Osteocyte (in vitro differentiated cells): Measurements from ENCODE around the gene RNF213. TPM values are rescaled to one million over a fixed set of nuclear protein-coding genes. Genes with fewer than 3 reads are reported as not detected.

Source experiments
- DNase-seq: peaks from one replicate; pipeline ENCODE4 v3.0.0; 2021; ENCODE audit warnings: mixed read lengths; ENCODE audit not compliant: unreplicated experiment; ENCODE audit errors: extremely low spot score
- H3K27ac Mint-ChIP-seq: one replicate; pipeline ENCODE4 v1.8.0; 2021; ENCODE audit warnings: mild to moderate bottlenecking, mixed read lengths; ENCODE audit not compliant: unreplicated experiment
- H3K27me3 Mint-ChIP-seq: one replicate; pipeline ENCODE4 v1.8.0; 2021; ENCODE audit warnings: mixed read lengths; ENCODE audit not compliant: unreplicated experiment
- H3K36me3 Mint-ChIP-seq: one replicate; pipeline ENCODE4 v1.8.0; 2021; ENCODE audit warnings: mixed read lengths; ENCODE audit not compliant: unreplicated experiment
- H3K4me1 Mint-ChIP-seq: one replicate; pipeline ENCODE4 v1.8.0; 2021; ENCODE audit warnings: mixed read lengths; ENCODE audit not compliant: unreplicated experiment
- H3K4me3 Mint-ChIP-seq: one replicate; pipeline ENCODE4 v1.8.0; 2021; ENCODE audit warnings: mild to moderate bottlenecking, moderate library complexity, mixed read lengths; ENCODE audit not compliant: unreplicated experiment
- H3K9me3 Mint-ChIP-seq: one replicate; pipeline ENCODE4 v1.8.0; 2021; ENCODE audit warnings: mixed read lengths; ENCODE audit not compliant: unreplicated experiment
- total RNA-seq: library from RNA; stranded (reverse); gene quantifications from 2 replicates; pipeline ENCODE4 v1.2.1, GENCODE V29; 2021
- TF ChIP-seq, protein P1 (sequence below): fragments of 200-600 bp; sonication (generic); IDR thresholded peaks from 2 replicates; pipeline ENCODE4 v1.5.0; 2021; ENCODE audit warnings: antibody characterized with exemption, mild to moderate bottlenecking, moderate library complexity

RNF213 gene
- total RNA-seq, 1 donor from 2014 or later: 106 TPM

DNA sequence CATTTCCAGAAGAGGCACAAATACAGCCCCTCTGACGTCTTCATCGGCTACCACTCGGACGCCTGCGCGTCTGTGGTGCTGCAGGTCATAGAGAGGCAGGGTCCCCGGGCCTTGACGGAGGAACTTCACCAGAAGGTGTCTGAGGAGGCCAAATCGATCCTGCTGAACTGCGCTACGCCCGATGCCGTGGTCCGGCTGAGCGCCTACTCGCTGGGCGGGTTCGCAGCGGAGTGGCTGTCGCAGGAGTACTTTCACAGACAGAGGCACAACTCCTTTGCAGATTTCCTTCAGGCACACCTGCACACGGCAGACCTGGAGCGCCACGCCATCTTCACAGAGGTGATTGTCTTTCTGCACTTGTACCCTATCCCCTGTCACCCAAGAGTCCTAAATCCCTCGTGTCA, 87.3 kb downstream of the RNF213 start:
- no peak for DNase-seq
- TF ChIP-seq, protein P1, sequence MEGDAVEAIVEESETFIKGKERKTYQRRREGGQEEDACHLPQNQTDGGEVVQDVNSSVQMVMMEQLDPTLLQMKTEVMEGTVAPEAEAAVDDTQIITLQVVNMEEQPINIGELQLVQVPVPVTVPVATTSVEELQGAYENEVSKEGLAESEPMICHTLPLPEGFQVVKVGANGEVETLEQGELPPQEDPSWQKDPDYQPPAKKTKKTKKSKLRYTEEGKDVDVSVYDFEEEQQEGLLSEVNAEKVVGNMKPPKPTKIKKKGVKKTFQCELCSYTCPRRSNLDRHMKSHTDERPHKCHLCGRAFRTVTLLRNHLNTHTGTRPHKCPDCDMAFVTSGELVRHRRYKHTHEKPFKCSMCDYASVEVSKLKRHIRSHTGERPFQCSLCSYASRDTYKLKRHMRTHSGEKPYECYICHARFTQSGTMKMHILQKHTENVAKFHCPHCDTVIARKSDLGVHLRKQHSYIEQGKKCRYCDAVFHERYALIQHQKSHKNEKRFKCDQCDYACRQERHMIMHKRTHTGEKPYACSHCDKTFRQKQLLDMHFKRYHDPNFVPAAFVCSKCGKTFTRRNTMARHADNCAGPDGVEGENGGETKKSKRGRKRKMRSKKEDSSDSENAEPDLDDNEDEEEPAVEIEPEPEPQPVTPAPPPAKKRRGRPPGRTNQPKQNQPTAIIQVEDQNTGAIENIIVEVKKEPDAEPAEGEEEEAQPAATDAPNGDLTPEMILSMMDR: no peak
- Mint-ChIP-seq H3K4me1 (peaks cover 6% of the 10 kb centered on the region), H3K27me3 (no peaks in the 10 kb centered on the region), H3K36me3 (peaks cover 76% of the 10 kb centered on the region), H3K4me3 (no peak overlapping the region), H3K9me3 (no peaks in the 10 kb centered on the region), H3K27ac (no peak overlapping the region)

DNA sequence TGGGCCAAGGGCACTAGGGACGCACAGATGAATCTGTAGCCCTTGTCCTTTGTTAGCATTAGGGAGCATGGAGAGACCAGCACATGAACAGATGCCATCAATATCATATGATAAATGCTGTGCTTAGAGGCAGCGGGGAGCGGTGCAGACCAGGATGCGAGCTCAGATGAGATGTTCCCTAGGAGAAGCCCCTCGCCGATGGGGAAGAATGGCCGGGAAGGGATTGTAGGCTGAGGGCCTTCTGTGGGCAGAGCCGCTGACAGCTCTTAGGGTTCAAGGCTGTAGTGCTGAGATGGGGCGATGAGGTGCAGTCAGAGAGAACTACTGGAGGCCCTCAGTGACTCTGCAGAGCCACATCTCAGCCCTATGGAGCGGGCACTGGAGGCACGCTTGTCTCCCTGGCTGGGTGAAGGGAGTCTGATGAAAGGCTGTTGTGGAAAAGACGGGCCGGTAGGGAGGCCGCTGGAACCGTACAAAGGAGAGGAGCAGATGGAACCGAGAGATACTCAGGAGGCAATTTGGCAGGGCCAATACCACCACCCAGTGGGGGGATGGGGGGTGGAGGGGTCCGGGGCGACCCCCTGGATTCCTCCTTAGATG, 88.0 kb downstream of the RNF213 start:
- Mint-ChIP-seq H3K27ac (peak overlapping the region; percentile 41), H3K27me3 (no peaks in the 10 kb centered on the region), H3K9me3 (no peaks in the 10 kb centered on the region), H3K36me3 (peaks cover 75% of the 10 kb centered on the region), H3K4me1 (peaks cover 6% of the 10 kb centered on the region), H3K4me3 (no peak overlapping the region)
- DNase-seq: no peak
- TF ChIP-seq, protein P1: no peak

DNA sequence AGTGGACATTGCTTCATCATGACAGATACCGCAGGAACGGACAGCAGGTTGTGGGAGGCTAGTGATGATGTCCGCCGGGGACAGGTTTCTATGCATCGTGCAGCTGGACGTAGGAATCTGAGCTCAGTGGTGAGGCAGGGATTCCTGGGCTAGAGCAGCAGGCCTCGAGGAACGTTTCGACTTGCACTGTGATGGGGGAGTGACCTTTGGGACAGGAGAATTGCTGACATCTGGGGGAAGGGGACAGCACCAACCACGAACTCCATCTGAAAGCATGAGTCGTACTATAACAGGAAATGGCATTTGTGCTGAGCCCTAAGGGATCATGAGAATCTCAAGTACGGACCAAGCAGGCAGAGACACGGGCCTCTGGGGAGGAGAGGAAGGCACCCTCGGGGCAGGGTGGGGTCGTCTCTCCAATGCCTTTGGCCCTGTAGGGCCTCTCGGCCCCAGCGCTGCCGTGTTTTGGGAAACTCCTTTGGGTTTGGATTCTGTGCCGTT, 88.5 kb downstream of the RNF213 start:
- H3K9me3 Mint-ChIP-seq: no peaks in the 10 kb centered on the region
- TF ChIP-seq, protein P1: no peak
- no peaks in the 10 kb centered on the region for H3K27me3 Mint-ChIP-seq
- H3K4me1 Mint-ChIP-seq: peaks cover 6% of the 10 kb centered on the region
- no peak for DNase-seq
- peaks cover 72% of the 10 kb centered on the region for H3K36me3 Mint-ChIP-seq
- no peak overlapping the region for H3K4me3 Mint-ChIP-seq
- H3K27ac Mint-ChIP-seq: peak overlapping the region; percentile 19

DNA sequence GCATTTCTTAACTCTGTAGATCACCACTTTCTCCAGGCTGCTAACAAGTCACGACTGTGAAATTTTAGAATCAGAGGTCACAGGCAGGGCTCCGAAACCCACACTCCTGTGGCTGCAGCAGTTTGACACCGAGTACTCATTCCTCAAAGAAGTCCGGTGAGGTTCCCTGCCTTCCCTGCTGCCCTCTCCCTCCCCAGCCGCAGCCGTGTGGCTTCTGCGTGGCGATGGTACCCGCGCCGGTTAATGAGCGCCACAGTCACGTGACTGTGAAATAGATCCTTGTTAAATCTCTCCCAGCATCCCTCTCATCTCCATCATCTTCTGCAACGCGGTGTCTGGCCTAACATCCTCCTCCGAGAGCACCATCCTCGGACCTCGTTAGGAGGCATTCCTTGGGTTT, 89.1 kb downstream of the RNF213 start:
- Mint-ChIP-seq H3K36me3 (peaks cover 73% of the 10 kb centered on the region), H3K9me3 (no peaks in the 10 kb centered on the region), H3K27me3 (no peaks in the 10 kb centered on the region), H3K27ac (peak overlapping the region; percentile 45), H3K4me1 (peaks cover 6% of the 10 kb centered on the region), H3K4me3 (no peak overlapping the region)
- TF ChIP-seq, protein P1: no peak
- no peak for DNase-seq

DNA sequence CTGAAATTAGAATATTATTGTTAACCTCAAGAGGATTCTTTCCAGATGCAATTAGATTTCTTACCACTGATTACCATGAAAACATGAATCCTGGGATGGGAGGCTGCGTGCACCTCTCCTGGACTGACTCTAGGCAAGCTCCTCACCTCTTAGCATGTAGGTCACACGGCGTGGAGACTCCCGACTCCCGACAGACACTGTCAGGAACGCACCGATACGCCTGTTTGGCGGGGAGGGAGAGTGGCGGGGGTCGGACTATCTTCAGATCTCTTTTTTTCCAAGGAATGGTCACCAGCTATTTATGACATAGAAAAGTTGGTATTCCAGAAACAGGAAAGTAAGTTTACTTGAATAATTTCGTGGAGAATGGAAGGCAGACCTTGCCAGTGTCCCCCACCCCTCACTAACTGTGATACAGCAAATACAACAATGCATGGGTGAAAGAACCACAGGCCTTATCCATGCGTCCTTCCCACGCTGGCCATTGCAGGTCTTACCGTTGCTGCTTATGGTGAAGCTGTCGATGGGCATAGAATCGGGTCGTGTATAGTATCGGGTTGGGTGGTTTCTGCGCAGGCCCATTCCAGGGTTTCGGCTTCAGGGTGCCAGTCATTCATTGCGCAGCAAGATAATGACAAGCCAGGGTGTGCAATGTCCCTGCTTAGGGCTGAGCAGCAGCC, 91.7 kb downstream of the RNF213 start:
- TF ChIP-seq, protein P1: no peak
- Mint-ChIP-seq H3K4me1 (peaks cover 6% of the 10 kb centered on the region), H3K9me3 (no peaks in the 10 kb centered on the region), H3K27me3 (no peaks in the 10 kb centered on the region), H3K27ac (no peak overlapping the region), H3K4me3 (no peak overlapping the region), H3K36me3 (peaks cover 60% of the 10 kb centered on the region)
- DNase-seq: no peak
